NCI-H2171 treated with DMSO at 0.1 percent for 48 hours (cell line): ENCODE measurements around the gene CGRRF1.

Experiments used
- DNase-seq: peaks from one replicate; lab custom pipeline; 2025; lab: John Stamatoyannopoulos, UW

CGRRF1 gene

GRCh38 chr14:54548491-54548890 lies 38.8 kb downstream of the CGRRF1 start:
- no peak for DNase-seq

- DNase-seq = no peak
These were observed 40.2 kb downstream of the CGRRF1 start for GRCh38 chr14:54549862-54550261.

- no peak for DNase-seq
These were observed 40.8 kb downstream of the CGRRF1 start for GRCh38 chr14:54550514-54550913.

- DNase-seq = peak; percentile 14
These were observed 44.7 kb downstream of the CGRRF1 start for GRCh38 chr14:54554401-54554800.

GRCh38 chr14:54555651-54556050 lies 45.9 kb downstream of the CGRRF1 start:
- no peak for DNase-seq

GRCh38 chr14:54556535-54556934 lies 46.8 kb downstream of the CGRRF1 start:
- no peak for DNase-seq

GRCh38 chr14:54562334-54562733 lies 52.6 kb downstream of the CGRRF1 start:
- no peak for DNase-seq

GRCh38 chr14:54564071-54564867 lies 54.6 kb downstream of the CGRRF1 start:
- peak; percentile 81 for DNase-seq

GRCh38 chr14:54564868-54565784 lies 55.4 kb downstream of the CGRRF1 start:
- peak; percentile 80 for DNase-seq

GRCh38 chr14:54565785-54566409 lies 56.2 kb downstream of the CGRRF1 start:
- peak; percentile 75 for DNase-seq

GRCh38 chr14:54566410-54567223 lies 56.9 kb downstream of the CGRRF1 start, which contains the start of gene SAMD4A:
TSS of gene SAMD4A (plus strand) at chr14:54567128. CDS start at chr14:54567917, 789 bp downstream.
- peak; percentile 63 for DNase-seq

GRCh38 chr14:54567224-54567638 lies 57.5 kb downstream of the CGRRF1 start:
- DNase-seq = no peak

GRCh38 chr14:54567639-54568561 lies 58.2 kb downstream of the CGRRF1 start:
- DNase-seq = peak; percentile 36

GRCh38 chr14:54568821-54569595 lies 59.3 kb downstream of the CGRRF1 start:
- no peak for DNase-seq

- DNase-seq = no peak
These were observed 60.3 kb downstream of the CGRRF1 start for GRCh38 chr14:54570047-54570446.

GRCh38 chr14:54570631-54571415 lies 61.1 kb downstream of the CGRRF1 start:
- no peak for DNase-seq

GRCh38 chr14:54572316-54572715 lies 62.6 kb downstream of the CGRRF1 start:
- peak; percentile 22 for DNase-seq

GRCh38 chr14:54574528-54574927 lies 64.8 kb downstream of the CGRRF1 start:
- no peak for DNase-seq

GRCh38 chr14:54577494-54577893 lies 67.8 kb downstream of the CGRRF1 start:
- no peak for DNase-seq
